Activated gamma-delta T cell treated with Interleukin-2 at 50 U/mL for 16 hours (primary cell): Measurements from ENCODE around the gene SHB.

Experiments used
- DNase-seq: peaks from one replicate; pipeline ENCODE4 v3.0.0-alpha.2; 2020

The SHB gene

GRCh38 chr9:38039907-38040682, 28.9 kb downstream of the SHB start:
- no peak for DNase-seq

- no peak for DNase-seq
Measured at GRCh38 chr9:38039090-38039906, 29.7 kb downstream of the SHB start.

- no peak for DNase-seq
Measured at GRCh38 chr9:38038307-38039089, 30.5 kb downstream of the SHB start.

- DNase-seq: no peak
Measured at GRCh38 chr9:38037981-38038306, 31.1 kb downstream of the SHB start.

GRCh38 chr9:38036359-38037084, 32.5 kb downstream of the SHB start:
- DNase-seq: no peak

- DNase-seq: no peak
Measured at GRCh38 chr9:38035873-38036272, 33.2 kb downstream of the SHB start.

GRCh38 chr9:38033941-38034340, 35.1 kb downstream of the SHB start:
- DNase-seq: no peak

GRCh38 chr9:38032266-38033110, 36.5 kb downstream of the SHB start:
- no peak for DNase-seq

GRCh38 chr9:38031594-38031993, 37.4 kb downstream of the SHB start:
- no peak for DNase-seq

- DNase-seq: no peak
Measured at GRCh38 chr9:38030658-38031057, 38.4 kb downstream of the SHB start.

- DNase-seq: no peak
Measured at GRCh38 chr9:38029915-38030638, 39.0 kb downstream of the SHB start.

GRCh38 chr9:38027714-38028113, 41.3 kb downstream of the SHB start:
- no peak for DNase-seq

GRCh38 chr9:38026840-38027527, 42.0 kb downstream of the SHB start:
- DNase-seq: no peak

GRCh38 chr9:38026021-38026809, 42.8 kb downstream of the SHB start:
- DNase-seq: no peak

- DNase-seq: no peak
Measured at GRCh38 chr9:38025166-38025565, 43.9 kb downstream of the SHB start.

- DNase-seq: no peak
Measured at GRCh38 chr9:38024036-38024681, 44.9 kb downstream of the SHB start.

- DNase-seq: no peak
Measured at GRCh38 chr9:38023661-38024035, 45.4 kb downstream of the SHB start.

- DNase-seq: no peak
Measured at GRCh38 chr9:38022995-38023394, 46.0 kb downstream of the SHB start.

- no peak for DNase-seq
Measured at GRCh38 chr9:38022203-38022895, 46.7 kb downstream of the SHB start.
